ENCODE results near the gene IRAK1BP1.
"Not testable (repeated sequence)": the region's sequence is repeated elsewhere in the genome, so short reads cannot be mapped to it uniquely, and the experiment has no call there.

Gene IRAK1BP1

DNA sequence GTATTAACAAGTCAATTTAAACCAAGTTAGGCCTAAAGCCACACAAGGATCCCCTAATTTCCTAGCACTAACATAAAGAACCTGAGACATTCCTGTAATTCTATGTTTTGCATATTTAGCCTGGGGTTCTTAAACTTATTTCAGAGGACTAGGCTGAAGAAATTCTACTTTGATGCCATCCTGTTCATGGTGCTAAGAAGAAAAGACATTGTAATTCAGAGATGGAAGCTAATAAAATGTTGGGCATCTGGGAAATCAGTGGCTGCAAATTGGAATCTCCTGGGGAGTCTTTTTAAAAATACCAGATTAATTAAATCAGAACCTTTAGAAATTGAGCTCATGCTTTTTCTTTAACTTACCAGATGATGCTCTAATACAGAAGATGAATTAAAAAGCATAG lies 26.2 kb upstream of the IRAK1BP1 start:
- DNase-seq (ENCODE audit: low read depth, low spot score) = no peak
- H3K27ac ChIP-seq = no peak overlapping the region
- no peak overlapping the region for H3K9ac ChIP-seq (ENCODE audit: insufficient read length)
- H3K36me3 ChIP-seq (ENCODE audit: insufficient read depth, low read length) = no peaks in the 10 kb centered on the region
- TF ChIP-seq POLR2AphosphoS5 (IDR thresholded peaks at IDR 0.05; ENCODE audit: borderline replicate concordance, low read depth, low read length) = no peak
- no peak for TF ChIP-seq FOXP2 (optimal IDR thresholded peaks at IDR 0.05; ENCODE audit: control extremely low read depth, extremely low read length, insufficient read depth)
- TF ChIP-seq EZH2 (IDR thresholded peaks at IDR 0.05) = no peak
- no peak overlapping the region for H3K4me3 ChIP-seq
- H3K9me3 ChIP-seq (ENCODE audit: low read depth, low read length) = no peaks in the 10 kb centered on the region

GRCh38 chr6:78842953-78843352 lies 24.4 kb upstream of the IRAK1BP1 start:
- H3K36me3 ChIP-seq (ENCODE audit: insufficient read depth, low read length) = no peaks in the 10 kb centered on the region
- no peak overlapping the region for H3K4me3 ChIP-seq
- TF ChIP-seq EZH2 (IDR thresholded peaks at IDR 0.05) = no peak
- TF ChIP-seq FOXP2 (optimal IDR thresholded peaks at IDR 0.05; ENCODE audit: control extremely low read depth, extremely low read length, insufficient read depth) = no peak
- no peak for TF ChIP-seq POLR2AphosphoS5 (IDR thresholded peaks at IDR 0.05; ENCODE audit: borderline replicate concordance, low read depth, low read length)
- H3K9ac ChIP-seq (ENCODE audit: insufficient read length) = no peak overlapping the region
- DNase-seq (ENCODE audit: low read depth, low spot score) = no peak
- H3K9me3 ChIP-seq (ENCODE audit: low read depth, low read length) = no peaks in the 10 kb centered on the region
- H3K27ac ChIP-seq = no peak overlapping the region

DNA sequence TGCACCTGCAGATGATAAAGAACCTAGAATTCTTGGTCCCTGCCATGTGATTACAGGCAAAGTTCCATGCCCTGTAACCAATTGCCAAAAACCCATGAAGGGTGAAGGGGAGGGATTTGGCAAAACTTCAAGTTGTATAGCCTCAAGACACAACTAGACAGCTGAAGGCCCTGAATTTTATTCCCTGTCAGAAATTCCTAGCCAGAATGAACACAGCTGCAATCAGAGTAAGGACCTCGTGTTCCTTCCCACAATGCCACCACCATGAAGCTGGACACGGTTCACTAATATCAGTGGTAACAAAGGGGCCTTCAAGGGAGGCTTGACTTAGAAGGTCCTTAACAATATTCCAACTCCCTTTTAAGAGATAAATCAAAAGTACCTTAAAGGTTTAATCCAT lies 22.5 kb upstream of the IRAK1BP1 start:
- no peaks in the 10 kb centered on the region for H3K36me3 ChIP-seq (ENCODE audit: insufficient read depth, low read length)
- H3K9me3 ChIP-seq (ENCODE audit: low read depth, low read length) = no peaks in the 10 kb centered on the region
- H3K9ac ChIP-seq (ENCODE audit: insufficient read length) = no peak overlapping the region
- no peak overlapping the region for H3K4me3 ChIP-seq
- no peak overlapping the region for H3K27ac ChIP-seq
- no peak for TF ChIP-seq EZH2 (IDR thresholded peaks at IDR 0.05)
- TF ChIP-seq FOXP2 (optimal IDR thresholded peaks at IDR 0.05; ENCODE audit: control extremely low read depth, extremely low read length, insufficient read depth) = no peak
- TF ChIP-seq POLR2AphosphoS5 (IDR thresholded peaks at IDR 0.05; ENCODE audit: borderline replicate concordance, low read depth, low read length) = no peak
- no peak for DNase-seq (ENCODE audit: low read depth, low spot score)

DNA sequence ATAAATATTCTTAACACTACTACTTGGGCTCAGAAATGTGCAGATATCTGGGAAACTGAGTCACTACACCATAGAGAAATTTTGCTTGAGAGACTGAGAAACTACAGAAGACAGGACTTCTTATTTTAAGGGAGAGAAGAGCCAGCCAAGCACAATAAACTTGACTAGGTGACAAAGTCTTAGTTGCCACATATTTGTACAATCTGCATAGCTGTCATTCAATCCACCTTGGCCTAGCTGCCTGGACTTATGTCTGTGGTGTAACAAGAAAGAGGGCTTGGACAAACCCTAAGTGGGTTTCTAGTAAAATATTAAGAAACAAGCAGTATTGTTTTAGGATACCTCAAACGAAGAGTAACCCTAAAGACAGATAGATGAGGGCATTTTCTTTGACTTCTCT lies 21.8 kb upstream of the IRAK1BP1 start:
- Histone ChIP-seq H3K9ac (ENCODE audit: insufficient read length) (no peak overlapping the region), H3K4me3 (no peak overlapping the region), H3K9me3 (ENCODE audit: low read depth, low read length) (no peaks in the 10 kb centered on the region), H3K27ac (no peak overlapping the region), H3K36me3 (ENCODE audit: insufficient read depth, low read length) (no peaks in the 10 kb centered on the region)
- no peak for DNase-seq (ENCODE audit: low read depth, low spot score)
- TF ChIP-seq FOXP2 (optimal IDR thresholded peaks at IDR 0.05; ENCODE audit: control extremely low read depth, extremely low read length, insufficient read depth) (no peak), EZH2 (IDR thresholded peaks at IDR 0.05) (no peak), POLR2AphosphoS5 (IDR thresholded peaks at IDR 0.05; ENCODE audit: borderline replicate concordance, low read depth, low read length) (no peak)

DNA sequence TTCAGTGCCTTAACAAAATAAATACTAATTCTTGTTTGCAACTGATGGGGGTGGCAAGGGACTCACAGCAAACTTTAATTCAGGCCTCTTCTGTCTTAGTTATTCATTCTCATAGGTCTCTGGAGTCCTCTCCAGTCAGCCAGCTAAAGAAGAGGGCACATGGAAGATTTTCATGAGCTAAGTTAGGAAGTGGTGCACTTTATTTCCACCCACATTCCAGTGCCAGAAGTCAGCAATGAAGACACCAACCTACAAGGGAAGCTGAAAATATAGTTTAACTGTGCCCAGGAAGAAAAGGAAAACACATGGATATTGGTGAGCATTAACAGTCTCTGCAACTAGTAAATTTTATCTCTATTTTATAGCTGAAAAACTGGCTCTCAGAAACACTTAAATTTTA lies 16.7 kb upstream of the IRAK1BP1 start:
- Histone ChIP-seq H3K36me3 (ENCODE audit: insufficient read depth, low read length) (no peaks in the 10 kb centered on the region), H3K9me3 (ENCODE audit: low read depth, low read length) (no peaks in the 10 kb centered on the region), H3K9ac (ENCODE audit: insufficient read length) (no peak overlapping the region), H3K4me3 (no peak overlapping the region), H3K27ac (no peak overlapping the region)
- TF ChIP-seq EZH2 (IDR thresholded peaks at IDR 0.05) = no peak
- no peak for TF ChIP-seq POLR2AphosphoS5 (IDR thresholded peaks at IDR 0.05; ENCODE audit: borderline replicate concordance, low read depth, low read length)
- TF ChIP-seq FOXP2 (optimal IDR thresholded peaks at IDR 0.05; ENCODE audit: control extremely low read depth, extremely low read length, insufficient read depth) = no peak
- DNase-seq (ENCODE audit: low read depth, low spot score) = no peak

DNA sequence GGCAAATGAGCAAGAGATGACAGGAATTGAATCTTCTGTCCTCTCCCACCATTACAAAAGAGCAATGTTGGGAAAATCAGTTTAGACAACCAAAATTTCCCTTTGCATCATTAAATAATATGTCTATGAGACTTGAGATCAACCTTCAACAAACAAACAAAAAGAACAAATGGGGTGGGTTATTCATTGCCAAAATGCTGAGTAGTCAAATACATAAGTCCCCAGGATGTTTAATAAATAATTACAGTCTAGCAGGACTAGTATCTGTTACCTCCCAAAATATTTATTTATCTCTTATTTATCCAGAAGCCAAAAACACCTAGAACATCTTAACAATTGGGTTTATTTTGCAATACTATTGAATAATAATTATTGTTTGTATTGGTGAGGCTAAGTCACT lies 16.2 kb upstream of the IRAK1BP1 start:
- H3K9me3 ChIP-seq (ENCODE audit: low read depth, low read length) = no peaks in the 10 kb centered on the region
- H3K9ac ChIP-seq (ENCODE audit: insufficient read length) = no peak overlapping the region
- TF ChIP-seq POLR2AphosphoS5 (IDR thresholded peaks at IDR 0.05; ENCODE audit: borderline replicate concordance, low read depth, low read length) (no peak), FOXP2 (optimal IDR thresholded peaks at IDR 0.05; ENCODE audit: control extremely low read depth, extremely low read length, insufficient read depth) (no peak), EZH2 (IDR thresholded peaks at IDR 0.05) (no peak)
- no peaks in the 10 kb centered on the region for H3K36me3 ChIP-seq (ENCODE audit: insufficient read depth, low read length)
- no peak overlapping the region for H3K27ac ChIP-seq
- no peak for DNase-seq (ENCODE audit: low read depth, low spot score)
- no peak overlapping the region for H3K4me3 ChIP-seq

GRCh38 chr6:78854546-78854945 lies 12.8 kb upstream of the IRAK1BP1 start:
- Histone ChIP-seq H3K9me3 (ENCODE audit: low read depth, low read length) (no peaks in the 10 kb centered on the region), H3K36me3 (ENCODE audit: insufficient read depth, low read length) (no peaks in the 10 kb centered on the region), H3K4me3 (no peak overlapping the region), H3K9ac (ENCODE audit: insufficient read length) (no peak overlapping the region), H3K27ac (no peak overlapping the region)
- TF ChIP-seq POLR2AphosphoS5 (IDR thresholded peaks at IDR 0.05; ENCODE audit: borderline replicate concordance, low read depth, low read length) (no peak), FOXP2 (optimal IDR thresholded peaks at IDR 0.05; ENCODE audit: control extremely low read depth, extremely low read length, insufficient read depth) (no peak), EZH2 (IDR thresholded peaks at IDR 0.05) (no peak)
- no peak for DNase-seq (ENCODE audit: low read depth, low spot score)

GRCh38 chr6:78858339-78858938 lies 8.9 kb upstream of the IRAK1BP1 start:
- H3K4me3 ChIP-seq; DNase-seq (ENCODE audit: low read depth, low spot score); H3K9ac ChIP-seq (ENCODE audit: insufficient read length); H3K36me3 ChIP-seq (ENCODE audit: insufficient read depth, low read length); H3K27ac ChIP-seq; H3K9me3 ChIP-seq (ENCODE audit: low read depth, low read length): not testable (repeated sequence)

- TF ChIP-seq EZH2 (IDR thresholded peaks at IDR 0.05) (no peak), FOXP2 (optimal IDR thresholded peaks at IDR 0.05; ENCODE audit: control extremely low read depth, extremely low read length, insufficient read depth) (no peak), POLR2AphosphoS5 (IDR thresholded peaks at IDR 0.05; ENCODE audit: borderline replicate concordance, low read depth, low read length) (no peak)
- Histone ChIP-seq H3K9me3 (ENCODE audit: low read depth, low read length) (no peaks in the 10 kb centered on the region), H3K9ac (ENCODE audit: insufficient read length) (no peak overlapping the region), H3K27ac (no peak overlapping the region), H3K36me3 (ENCODE audit: insufficient read depth, low read length) (no peaks in the 10 kb centered on the region), H3K4me3 (no peak overlapping the region)
- no peak for DNase-seq (ENCODE audit: low read depth, low spot score)
These were observed 5.8 kb upstream of the IRAK1BP1 start for GRCh38 chr6:78861509-78861908.
